Measurements from ENCODE around the gene CCDC24. TPM values are rescaled to one million over a fixed set of nuclear protein-coding genes. Genes with fewer than 3 reads are reported as not detected.

Gene CCDC24
- total RNA-seq, 1 donor from 2014 or later, result 12.4 TPM

DNA sequence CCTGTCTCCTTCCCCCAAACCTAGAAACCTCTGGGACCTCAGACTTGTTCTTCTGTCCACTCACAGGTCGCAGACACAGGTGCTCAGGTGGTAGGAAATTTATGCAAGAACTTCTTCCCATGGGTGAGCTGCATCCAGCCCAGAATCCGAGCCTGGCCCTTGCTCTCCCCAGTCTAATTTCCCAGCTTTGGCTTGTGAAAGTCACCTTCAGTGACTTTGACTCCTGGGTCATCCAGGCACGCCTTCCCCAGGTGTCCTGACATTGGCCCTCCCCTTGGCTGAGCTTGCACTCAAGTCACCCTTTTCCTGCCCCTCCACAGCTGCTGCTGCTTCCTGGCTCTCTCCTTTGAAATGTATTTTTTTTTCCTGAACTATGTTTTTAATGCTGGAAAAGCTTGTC lies 38.0 kb upstream of the CCDC24 start:
- no peaks in the 10 kb centered on the region for H3K27me3 Mint-ChIP-seq (ENCODE audit: low read depth)
- TF ChIP-seq, protein P1, sequence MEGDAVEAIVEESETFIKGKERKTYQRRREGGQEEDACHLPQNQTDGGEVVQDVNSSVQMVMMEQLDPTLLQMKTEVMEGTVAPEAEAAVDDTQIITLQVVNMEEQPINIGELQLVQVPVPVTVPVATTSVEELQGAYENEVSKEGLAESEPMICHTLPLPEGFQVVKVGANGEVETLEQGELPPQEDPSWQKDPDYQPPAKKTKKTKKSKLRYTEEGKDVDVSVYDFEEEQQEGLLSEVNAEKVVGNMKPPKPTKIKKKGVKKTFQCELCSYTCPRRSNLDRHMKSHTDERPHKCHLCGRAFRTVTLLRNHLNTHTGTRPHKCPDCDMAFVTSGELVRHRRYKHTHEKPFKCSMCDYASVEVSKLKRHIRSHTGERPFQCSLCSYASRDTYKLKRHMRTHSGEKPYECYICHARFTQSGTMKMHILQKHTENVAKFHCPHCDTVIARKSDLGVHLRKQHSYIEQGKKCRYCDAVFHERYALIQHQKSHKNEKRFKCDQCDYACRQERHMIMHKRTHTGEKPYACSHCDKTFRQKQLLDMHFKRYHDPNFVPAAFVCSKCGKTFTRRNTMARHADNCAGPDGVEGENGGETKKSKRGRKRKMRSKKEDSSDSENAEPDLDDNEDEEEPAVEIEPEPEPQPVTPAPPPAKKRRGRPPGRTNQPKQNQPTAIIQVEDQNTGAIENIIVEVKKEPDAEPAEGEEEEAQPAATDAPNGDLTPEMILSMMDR (IDR thresholded peaks at IDR 0.05; ENCODE audit: unreplicated experiment), result no peak
- peaks cover 12% of the 10 kb centered on the region for H3K4me1 Mint-ChIP-seq
- H3K27ac Mint-ChIP-seq, result peak overlapping the region; percentile 79
- H3K4me3 Mint-ChIP-seq, result no peak overlapping the region
- H3K9me3 Mint-ChIP-seq, result no peaks in the 10 kb centered on the region
- peaks cover 8% of the 10 kb centered on the region for H3K36me3 Mint-ChIP-seq
- no peak for DNase-seq (ENCODE audit: low spot score in 2 of 2, unreplicated experiment in 2 of 2)

DNA sequence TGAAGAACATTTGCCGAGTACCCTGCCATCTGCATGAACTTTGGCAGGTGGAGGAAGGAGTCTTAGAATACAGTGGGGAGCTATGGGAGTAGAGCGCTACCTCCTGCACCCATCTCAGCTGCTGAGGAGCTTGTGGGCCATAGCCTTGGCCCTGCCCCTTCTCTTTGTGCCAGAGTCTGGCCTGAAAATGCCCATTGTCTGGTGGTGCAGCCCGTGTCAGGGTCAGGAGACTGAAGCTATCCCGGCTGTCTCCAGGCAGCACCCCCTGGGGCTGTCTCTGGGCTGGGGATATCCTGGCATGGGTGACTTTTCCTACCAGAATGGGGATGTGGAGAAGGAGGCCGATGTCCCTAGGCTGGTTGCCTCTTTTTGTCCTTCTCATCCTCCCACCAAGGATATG lies 37.4 kb upstream of the CCDC24 start:
- Mint-ChIP-seq H3K4me3 (no peak overlapping the region), H3K27me3 (ENCODE audit: low read depth) (no peaks in the 10 kb centered on the region), H3K36me3 (peaks cover 8% of the 10 kb centered on the region), H3K4me1 (peaks cover 9% of the 10 kb centered on the region), H3K9me3 (no peaks in the 10 kb centered on the region), H3K27ac (no peak overlapping the region)
- TF ChIP-seq, protein P1 (IDR thresholded peaks at IDR 0.05; ENCODE audit: unreplicated experiment), result no peak
- no peak for DNase-seq (ENCODE audit: low spot score in 2 of 2, unreplicated experiment in 2 of 2)

DNA sequence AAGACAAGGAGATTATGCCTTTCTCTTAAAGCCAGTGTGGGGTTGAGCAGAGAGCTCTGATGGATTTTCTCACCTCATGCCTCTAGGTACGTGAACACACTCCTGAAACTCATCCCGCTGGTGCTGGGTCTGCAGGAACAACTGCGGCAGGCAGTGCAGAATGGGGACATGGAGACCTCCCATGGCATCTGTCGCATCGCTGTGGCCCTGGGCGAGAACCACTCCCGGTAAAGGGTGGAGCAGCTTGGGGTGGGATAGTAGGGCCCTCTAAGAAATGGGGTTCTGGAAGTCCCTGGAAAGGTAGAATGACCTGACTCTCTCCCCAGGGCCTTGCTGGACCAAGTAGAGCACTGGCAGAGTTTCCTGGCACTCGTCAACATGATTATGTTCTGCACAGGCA lies 35.2 kb upstream of the CCDC24 start:
- H3K36me3 Mint-ChIP-seq, result peaks cover 5% of the 10 kb centered on the region
- H3K27ac Mint-ChIP-seq, result no peak overlapping the region
- no peak for DNase-seq (ENCODE audit: low spot score in 2 of 2, unreplicated experiment in 2 of 2)
- no peaks in the 10 kb centered on the region for H3K9me3 Mint-ChIP-seq
- peaks cover 9% of the 10 kb centered on the region for H3K4me1 Mint-ChIP-seq
- H3K27me3 Mint-ChIP-seq (ENCODE audit: low read depth), result no peaks in the 10 kb centered on the region
- no peak overlapping the region for H3K4me3 Mint-ChIP-seq
- TF ChIP-seq, protein P1 (IDR thresholded peaks at IDR 0.05; ENCODE audit: unreplicated experiment), result no peak

DNA sequence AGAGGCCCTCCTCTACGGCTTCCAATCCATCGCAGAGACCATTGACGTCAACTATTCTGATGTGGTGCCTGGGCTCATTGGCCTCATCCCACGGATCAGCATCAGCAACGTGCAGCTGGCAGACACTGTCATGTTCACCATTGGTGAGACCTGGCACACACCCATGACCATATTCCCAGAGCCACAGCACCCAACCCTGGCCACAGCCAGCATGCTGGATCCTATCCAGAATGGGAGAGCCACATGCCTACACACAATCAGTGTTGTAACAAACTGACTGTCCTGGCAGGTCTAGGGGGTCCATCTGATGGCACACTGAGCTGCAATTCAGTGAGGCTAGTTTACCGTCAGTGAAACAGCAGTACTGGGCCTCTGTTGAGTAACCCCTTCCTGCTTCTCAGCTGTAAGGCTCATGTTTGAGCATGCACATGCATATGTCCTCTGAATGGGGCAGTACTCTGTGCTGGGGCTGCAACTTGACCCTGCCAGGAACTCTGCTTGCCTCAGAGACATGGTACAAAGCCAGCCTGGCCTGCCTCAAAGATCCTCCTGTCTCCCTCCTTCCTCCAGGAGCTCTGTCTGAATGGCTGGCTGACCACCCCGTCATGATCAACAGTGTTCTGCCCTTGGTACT lies 33.9 kb upstream of the CCDC24 start:
- TF ChIP-seq, protein P1 (IDR thresholded peaks at IDR 0.05; ENCODE audit: unreplicated experiment), result no peak
- peaks cover 9% of the 10 kb centered on the region for H3K4me1 Mint-ChIP-seq
- no peak overlapping the region for H3K4me3 Mint-ChIP-seq
- H3K9me3 Mint-ChIP-seq, result no peaks in the 10 kb centered on the region
- H3K27me3 Mint-ChIP-seq (ENCODE audit: low read depth), result no peaks in the 10 kb centered on the region
- no peak overlapping the region for H3K27ac Mint-ChIP-seq
- DNase-seq (ENCODE audit: low spot score in 2 of 2, unreplicated experiment in 2 of 2), result no peak
- H3K36me3 Mint-ChIP-seq, result peaks cover 5% of the 10 kb centered on the region

DNA sequence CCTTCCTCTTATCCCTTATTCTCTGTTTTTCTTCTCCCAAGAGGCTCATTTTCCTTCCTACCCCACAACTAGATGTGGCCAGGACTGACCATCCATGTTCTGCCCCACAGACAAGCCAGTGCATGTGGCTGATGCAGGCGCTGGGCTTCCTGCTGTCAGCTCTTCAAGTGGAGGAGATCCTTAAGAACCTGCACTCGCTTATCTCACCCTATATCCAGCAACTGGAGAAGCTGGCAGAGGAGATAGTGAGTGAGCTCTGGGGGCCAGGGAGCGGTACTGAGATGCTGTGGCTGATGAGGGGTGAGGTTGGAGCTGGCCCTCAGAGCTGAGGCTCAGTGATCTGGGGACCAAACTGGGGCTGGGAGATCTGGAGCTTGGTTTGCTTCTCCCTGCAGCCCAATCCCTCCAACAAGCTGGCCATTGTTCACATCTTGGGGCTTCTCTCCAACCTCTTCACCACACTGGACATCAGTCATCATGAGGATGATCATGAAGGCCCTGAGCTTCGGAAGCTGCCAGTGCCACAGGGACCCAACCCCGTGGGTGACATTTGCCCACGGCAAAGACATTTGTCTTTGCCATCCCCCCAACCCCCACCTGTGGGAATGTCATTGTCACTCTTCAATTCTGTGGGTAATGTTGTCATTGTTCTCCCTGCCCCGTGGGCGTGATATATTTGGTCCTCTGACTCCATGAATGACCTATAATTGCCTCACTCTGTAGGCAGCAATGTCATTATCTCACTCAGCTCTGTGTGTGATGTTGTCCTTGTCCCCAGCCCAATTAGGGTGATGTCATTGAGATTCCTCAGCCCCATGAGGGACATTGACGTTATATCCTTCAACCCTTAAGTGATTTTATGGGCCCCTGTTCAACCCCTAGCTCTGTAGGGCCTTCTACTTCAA lies 32.8 kb upstream of the CCDC24 start:
- H3K27ac Mint-ChIP-seq, result no peak overlapping the region
- no peak for DNase-seq (ENCODE audit: low spot score in 2 of 2, unreplicated experiment in 2 of 2)
- TF ChIP-seq, protein P1 (IDR thresholded peaks at IDR 0.05; ENCODE audit: unreplicated experiment), result no peak

More for the DNA sequence above, 32.8 kb upstream of the CCDC24 start:
- Mint-ChIP-seq H3K27me3 (ENCODE audit: low read depth) (no peaks in the 10 kb centered on the region), H3K4me1 (peaks cover under 1% of the 10 kb centered on the region), H3K4me3 (no peak overlapping the region), H3K9me3 (no peaks in the 10 kb centered on the region), H3K36me3 (peaks cover 5% of the 10 kb centered on the region)
